ENCODE measurements around the gene GOLM1.
"Not testable (repeated sequence)": the region's sequence is repeated elsewhere in the genome, so short reads cannot be mapped to it uniquely, and the experiment has no call there.

The GOLM1 gene

DNA sequence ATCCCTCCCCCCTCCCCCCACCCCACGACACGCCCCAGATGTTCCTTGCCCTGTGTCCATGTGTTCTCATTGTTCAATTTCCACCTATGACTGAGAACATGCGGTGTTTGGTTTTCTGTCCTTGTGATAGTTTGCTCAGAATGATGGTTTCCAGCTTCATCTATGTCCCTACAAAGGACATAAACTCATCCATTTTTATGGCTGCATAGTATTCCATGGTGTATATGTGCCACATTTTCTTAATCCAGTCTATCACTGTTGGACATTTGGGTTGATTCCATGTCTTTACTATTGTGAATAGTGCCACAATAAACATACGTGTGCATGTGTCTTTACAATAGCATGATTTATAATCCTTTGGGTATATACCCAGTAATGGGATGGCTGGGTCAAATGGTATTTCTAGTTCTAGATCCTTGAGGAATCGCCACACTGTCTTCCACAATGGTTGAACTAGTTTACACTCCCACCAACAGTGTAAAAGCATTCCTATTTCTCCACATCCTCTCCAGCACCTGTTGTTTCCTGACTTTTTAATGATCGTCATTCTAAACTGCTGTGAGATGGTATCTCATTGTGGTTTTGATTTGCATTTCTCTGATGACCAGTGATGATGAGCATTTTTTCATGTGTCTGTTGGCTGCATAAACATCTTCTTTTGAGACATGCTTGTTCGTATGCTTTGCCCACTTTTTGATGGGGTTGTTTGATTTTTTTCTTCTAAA, 51.2 kb downstream of the GOLM1 start:
- DNase-seq (ENCODE audit: extremely low spot score, insufficient read length, low read depth); FAIRE-seq: not testable (repeated sequence)

DNA sequence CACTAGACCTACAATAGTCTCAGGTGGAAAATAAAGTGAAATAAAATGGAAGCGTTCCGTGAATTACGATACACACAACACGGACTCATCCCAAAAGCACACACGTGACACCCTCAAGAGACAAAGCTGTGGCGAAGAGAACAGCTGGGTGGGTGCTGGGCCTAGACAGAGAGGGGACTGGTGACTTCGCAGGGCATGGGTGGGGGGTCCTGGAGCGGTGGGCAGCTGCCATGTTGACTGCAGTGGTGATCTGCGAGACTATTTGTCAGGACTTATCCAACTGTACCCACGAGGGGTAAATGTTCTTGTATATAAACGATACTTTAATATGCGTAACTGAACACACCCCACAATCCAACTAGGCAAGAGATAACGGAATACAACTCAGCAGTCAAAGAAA, 52.0 kb downstream of the GOLM1 start:
- FAIRE-seq = no peak
- DNase-seq (ENCODE audit: extremely low spot score, insufficient read length, low read depth) = no peak

DNA sequence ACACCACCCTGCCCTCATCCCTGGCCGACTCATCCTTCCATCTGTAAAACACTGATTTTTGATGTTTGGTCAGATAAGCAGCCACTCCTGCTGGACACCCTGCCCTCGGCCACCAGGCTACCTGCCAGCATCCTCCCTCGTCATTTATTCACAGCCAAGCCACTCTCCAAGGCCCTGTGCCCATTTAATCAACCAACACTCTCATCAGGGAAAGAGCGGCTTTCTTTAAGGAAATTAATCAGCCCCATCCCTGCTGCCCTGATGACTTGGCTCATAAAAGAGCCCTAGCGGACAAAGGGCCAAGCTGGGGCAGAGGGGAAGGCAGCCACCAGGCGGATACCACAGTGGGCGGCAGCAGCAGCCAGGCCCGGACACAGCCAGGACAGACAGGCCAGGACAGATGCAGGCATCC, 52.4 kb downstream of the GOLM1 start:
- DNase-seq (ENCODE audit: extremely low spot score, insufficient read length, low read depth) (no peak), FAIRE-seq (no peak)

DNA sequence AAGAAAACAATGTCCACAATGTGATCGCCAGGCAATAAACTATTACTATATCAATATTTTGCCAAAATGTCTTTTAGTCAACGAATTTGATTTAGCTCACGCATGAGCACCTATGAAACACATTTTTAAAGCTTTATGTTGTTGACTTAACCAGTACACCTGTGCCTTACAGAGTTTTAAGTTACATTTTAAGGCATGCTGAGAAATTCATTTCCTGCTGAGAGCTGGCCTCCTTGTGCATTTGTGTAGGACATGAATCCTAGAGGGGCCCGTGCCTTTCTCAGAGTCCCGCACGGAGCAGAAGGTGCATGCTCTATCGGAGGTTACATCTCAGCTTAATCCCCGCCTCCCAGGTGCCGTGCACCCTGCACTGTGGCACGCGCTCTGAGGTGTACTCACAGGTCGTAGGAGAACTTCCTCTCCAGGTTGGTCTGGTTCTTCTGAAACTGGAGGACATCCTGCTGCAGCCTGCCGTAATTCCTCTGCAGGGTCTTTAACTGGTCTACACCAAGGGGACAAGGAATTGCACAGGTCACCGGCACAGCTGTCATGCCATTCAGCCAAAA, 53.2 kb downstream of the GOLM1 start:
- DNase-seq (ENCODE audit: extremely low spot score, insufficient read length, low read depth) (no peak), FAIRE-seq (no peak)

DNA sequence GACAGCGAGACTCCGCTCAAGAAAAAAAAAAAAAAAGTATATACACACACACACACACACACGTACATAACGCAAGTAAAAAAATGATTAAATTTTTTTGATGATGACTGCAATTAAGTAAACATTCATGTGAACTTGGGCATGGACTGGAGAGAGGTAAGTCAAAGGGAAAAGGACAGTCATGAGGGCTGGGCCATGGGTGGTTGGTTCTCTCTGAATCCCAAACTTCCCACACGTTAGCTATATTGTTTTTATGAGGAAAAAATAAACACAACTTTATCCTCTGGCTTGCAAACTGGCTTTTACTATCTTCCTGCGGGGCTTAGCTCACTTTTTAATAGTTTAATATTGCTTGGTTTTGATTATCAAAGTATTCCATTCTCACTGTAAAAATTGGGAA, 53.7 kb downstream of the GOLM1 start:
- DNase-seq (ENCODE audit: extremely low spot score, insufficient read length, low read depth) (no peak), FAIRE-seq (no peak)

DNA sequence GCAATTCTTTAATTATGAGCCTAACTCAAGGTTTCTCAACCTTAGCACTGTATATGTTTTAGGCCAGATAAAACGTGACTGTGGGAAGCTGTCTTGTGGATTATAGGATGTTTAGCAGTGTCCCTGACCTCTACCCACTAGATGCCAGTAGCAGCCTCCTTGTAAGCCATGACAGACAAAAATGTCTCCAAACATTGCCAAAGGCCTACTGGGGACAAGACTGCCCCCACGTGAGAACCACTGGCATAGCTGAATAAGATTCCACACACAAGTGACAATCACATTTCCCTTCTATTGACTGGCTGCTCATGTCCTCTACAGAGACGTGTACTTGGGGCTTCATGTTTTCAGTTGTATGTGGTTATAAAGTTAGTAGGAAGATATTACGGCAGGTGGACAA, 55.4 kb downstream of the GOLM1 start:
- FAIRE-seq (no peak), DNase-seq (ENCODE audit: extremely low spot score, insufficient read length, low read depth) (no peak)

DNA sequence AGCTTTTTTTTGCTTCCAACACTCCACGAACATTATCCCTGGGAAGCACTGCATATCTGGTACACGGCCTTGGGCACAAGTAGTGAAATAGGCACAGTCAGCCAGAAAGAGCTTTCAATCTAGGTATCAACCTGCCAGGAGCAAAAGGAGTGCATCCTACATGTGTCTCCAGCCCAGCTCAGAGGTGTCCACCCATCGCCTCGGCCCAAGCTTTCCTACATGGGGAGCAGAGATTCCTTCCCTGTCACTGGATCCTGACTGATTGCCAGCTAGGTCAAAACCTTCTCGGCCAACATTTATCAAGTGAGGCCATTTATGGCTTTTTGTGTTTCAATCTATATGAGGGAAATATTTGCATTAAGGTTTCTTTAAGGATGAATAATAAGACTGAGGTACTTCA, 55.8 kb downstream of the GOLM1 start:
- FAIRE-seq (no peak), DNase-seq (ENCODE audit: extremely low spot score, insufficient read length, low read depth) (no peak)

DNA sequence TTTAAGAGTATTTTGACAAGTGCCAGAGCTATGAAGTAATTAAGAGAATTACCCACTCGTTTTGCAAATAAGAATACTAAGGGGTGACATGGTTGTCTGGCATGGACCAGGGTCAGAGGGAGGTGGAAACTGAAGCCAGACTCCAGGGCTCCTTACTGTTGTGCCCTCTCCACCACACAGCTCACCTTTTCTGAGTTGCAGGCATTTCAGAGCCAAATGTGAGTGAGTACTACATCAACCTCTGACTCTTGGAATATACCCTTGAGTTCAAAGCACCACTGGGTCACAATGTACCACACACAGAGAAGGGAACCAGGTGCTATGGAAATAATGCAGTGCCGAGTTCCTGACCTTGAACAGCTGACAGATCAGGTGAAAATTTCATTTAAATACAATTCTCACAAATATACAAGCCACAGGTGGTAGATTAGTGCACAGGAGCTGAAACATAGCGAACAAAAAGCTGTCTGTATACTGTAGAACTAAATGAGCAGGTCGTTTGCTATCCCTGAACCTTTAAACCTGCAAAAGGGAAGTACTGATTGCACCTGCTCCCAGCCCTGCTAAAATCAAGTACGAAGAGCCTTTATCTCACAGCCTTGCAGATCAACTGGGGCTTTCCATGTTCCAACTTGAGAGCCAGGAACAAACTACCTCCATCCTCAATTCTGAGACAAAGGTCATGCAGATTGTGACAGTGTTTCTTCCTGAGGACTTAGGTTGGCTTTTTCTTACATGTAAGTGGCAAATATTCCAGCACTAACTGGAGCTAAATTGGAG, 57.0 kb downstream of the GOLM1 start:
- no peak for FAIRE-seq
- no peak for DNase-seq (ENCODE audit: extremely low spot score, insufficient read length, low read depth)

DNA sequence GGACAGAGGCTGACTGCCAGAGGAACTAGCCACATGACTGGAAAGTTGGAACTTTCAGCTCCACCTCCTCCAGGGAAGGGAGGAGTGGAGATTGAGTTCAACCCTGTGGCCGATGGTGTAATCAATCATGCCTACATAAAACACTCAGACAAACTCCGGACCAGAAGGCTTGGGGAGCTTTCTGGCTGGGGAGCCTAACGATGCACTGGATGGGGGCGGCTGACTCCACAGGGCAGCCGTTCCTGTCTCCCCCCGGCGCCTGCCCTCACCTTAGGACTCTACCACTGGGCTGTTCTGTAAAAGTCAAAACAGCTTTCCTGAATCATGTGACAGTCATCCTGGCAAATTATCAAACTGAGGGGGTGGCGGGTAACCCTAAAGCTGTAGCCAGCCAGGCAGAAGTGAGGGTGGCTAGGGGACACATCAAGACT, 58.0 kb downstream of the GOLM1 start:
- DNase-seq (ENCODE audit: extremely low spot score, insufficient read length, low read depth) = no peak
- FAIRE-seq = no peak

DNA sequence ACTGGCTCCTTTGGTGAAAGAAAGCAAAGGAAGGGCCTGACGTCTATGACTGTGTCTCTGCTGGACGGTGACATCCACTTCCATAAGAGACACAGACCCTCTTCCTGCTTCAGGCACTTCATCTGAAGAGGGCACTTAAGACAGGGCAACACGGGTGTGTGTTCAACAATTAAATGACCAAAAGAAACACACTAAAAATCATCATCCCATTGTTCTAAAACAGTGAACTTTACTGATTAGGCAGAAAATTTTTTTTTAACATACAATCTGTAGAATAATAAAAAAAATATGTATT, 58.5 kb downstream of the GOLM1 start:
- FAIRE-seq (no peak), DNase-seq (ENCODE audit: extremely low spot score, insufficient read length, low read depth) (no peak)

DNA sequence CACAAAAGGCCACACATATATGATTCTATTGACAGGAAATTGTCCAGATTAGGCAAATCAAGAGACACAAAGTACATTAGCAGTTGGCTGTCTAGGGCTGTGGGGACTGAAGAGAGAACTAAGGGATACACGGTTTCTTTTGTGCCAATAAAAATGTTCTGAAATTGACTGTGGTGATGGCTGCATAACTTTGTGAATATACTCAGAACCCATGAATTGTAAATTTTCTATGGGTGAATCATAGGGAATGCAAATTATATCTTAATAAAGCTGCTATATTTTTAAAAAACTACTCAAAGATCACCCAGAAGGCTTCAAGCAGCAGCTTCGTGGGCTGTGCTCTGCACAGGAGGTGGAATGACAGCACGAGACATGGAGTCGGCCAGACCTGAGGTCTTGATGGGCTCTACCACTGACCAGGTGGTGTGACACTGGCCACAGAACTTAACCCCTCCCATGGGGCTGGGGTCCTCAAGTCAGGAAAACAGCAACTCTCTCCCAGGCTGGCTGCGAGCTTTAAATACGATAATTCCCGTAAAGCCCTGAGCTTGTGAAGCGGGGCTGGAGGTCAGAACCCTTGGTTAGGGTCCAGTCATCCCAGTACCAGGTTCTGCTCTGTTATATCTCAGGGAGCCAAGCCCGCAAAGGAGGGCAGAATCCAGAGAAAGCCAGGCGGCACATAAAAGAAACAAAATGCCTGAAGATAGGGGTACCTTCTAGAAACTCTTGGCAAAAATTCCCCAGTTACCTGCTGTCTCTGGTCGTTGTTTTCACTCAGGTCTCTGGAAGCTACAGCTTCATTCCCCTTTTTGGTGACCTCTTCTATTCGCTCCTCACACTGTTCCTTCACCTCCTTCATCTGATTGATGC, 59.1 kb downstream of the GOLM1 start:
- FAIRE-seq (no peak), DNase-seq (ENCODE audit: extremely low spot score, insufficient read length, low read depth) (no peak)

DNA sequence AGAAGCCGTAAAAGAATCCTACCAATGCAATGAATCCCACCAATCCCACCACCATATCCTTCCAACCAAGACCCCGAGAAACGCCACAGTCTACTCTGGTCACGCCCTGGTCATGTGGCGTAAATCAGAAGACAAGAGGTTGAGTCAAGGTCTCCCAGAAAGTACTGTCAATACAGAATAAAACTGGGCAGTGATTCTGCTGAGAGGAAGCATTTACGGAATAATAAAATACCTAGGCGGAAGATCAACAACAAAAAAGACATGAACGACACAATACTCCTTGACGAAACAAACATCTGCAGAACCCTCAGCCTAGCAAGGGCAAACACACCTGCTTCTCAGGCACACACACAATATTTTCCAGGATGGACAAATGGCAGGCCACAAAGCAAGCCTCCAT, 62.8 kb downstream of the GOLM1 start:
- no peak for FAIRE-seq
- DNase-seq (ENCODE audit: extremely low spot score, insufficient read length, low read depth) = no peak

DNA sequence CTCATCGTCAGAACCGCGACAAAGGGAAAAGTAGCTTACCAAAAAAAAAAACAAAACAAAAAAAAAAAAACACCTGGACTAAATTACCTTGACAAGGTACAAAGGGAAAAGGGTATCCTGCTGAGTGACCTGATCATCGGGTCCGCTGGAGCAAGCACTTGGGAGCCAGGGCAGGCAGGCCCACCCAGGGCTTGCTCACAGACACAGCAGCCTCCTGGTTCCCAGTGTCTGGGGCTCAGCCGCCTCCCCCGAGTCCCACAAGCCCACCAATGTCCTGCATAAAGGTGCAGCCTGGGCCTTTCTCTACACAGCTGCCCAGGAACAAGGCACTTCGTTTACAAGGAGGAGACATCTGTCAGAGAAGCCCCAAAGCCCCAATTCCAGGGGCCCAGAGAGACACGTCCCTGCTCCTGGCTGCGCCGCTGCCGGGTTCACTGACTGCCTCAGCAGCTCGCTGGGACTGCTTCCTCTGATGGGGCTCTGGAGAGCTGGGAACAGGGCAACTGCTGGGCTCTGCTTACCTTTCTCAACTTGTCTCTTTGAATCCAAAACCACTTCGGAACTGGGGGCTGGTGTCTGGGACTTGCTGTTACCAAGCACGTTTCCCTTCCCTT, 63.4 kb downstream of the GOLM1 start:
- DNase-seq (ENCODE audit: extremely low spot score, insufficient read length, low read depth) = no peak
- FAIRE-seq = no peak

DNA sequence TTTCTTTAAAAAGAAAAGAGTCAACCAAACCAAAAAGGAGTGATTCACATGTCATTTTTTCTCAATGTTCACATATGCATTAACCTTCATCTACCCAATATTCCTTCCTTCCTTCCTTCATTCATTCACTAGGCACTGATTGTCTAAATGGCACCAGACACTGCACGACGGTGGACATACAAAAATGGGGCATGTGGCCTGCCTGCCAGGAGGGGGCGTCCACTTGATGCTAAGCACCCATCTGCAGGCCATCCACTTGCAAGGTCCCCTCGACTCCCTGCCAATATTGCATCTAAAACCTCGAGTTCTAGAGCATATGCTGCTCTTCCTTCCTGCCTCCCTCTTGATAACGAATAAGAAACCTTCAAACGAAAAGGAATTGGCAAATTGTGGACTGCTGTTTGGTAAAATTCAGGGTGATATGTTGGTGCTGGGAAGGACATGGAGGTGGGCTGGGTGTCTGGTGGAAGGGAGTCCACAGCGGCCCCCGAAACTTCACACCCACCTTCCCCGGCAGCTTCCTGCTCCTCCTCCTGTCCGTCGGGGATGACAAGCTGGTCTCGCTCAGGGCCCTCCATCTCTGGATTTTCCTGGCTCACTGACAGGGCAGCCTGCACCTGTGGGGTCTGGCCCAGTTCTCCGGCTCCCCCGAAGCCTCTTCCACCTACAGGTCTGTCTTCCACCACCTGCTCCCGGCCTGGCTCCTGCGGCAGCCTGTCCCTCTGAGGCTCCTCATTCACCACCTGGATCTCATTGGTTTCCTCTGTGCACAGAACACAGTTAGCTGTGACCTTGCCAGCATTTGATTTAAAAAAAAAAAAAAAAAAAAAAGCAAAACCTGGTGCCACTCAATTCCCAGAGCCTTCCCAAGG, 64.3 kb downstream of the GOLM1 start:
- DNase-seq (ENCODE audit: extremely low spot score, insufficient read length, low read depth) (no peak), FAIRE-seq (no peak)

DNA sequence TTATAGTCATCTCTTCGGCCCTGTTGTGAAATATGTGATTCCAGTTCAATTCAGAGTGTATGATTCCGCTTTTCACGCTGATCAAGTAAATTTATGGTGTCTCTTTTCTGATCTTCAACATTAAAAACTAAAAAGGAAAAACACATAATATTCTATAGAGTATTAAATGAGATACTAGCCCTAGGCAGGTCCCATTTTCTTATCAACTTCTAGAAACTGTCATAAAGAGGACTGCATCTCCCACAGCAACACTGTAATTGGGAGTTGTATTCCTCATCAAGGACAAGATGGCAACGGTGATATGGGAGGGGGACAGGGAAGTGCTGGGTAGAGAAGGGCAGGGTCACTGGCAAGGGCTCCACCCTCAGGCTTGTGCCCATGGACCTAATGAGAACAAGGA, 71.6 kb downstream of the GOLM1 start:
- no peak for FAIRE-seq
- no peak for DNase-seq (ENCODE audit: extremely low spot score, insufficient read length, low read depth)

DNA sequence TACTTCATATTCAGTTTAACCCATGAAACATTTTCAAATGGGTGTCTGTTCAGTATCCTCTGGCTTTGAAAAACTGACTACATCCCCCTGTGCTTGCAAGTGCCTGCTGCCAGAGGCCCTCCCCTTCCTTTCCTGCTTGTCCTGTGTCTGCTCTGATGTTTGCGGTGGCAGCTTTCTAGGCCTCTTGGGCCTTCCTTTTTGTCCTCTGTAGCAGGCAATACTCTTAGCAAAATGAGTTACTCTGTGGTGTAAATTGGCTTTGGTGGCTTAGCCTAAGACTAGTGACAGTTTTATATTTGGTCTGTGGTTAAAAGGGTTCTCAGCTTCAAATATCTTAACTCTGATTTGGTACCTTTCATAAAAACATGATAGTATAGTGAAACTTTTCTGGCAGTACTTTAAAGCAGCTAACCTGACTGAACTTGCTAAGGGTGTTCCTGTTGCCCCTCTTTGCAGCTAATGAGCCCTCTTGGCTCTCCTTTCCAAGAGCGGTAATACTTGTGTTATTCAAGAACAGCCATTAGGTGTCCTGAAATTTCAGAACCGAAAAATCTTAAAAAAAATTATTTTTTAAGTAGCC, 76.6 kb downstream of the GOLM1 start:
- no peak for FAIRE-seq
- no peak for DNase-seq (ENCODE audit: extremely low spot score, insufficient read length, low read depth)

DNA sequence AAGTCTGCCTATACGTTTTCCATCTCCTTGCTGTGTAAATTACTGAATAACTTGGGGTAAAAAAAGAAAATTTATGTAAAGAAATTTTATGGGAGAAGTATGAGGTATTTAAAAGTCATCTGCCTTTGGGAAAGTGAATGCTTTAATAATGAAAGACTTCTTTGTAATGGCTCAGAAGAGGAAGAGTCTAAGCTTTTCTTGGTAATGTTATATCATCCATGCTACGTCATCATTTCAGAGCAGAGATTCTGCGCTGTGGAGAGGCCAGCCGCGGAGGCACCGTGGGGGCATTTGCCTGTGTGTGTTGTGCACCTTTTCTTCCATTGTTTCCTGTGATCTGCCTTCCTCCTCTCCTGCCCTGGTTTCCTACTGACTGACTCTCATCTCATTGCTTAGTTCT, 78.2 kb downstream of the GOLM1 start:
- FAIRE-seq (no peak), DNase-seq (ENCODE audit: extremely low spot score, insufficient read length, low read depth) (no peak)

DNA sequence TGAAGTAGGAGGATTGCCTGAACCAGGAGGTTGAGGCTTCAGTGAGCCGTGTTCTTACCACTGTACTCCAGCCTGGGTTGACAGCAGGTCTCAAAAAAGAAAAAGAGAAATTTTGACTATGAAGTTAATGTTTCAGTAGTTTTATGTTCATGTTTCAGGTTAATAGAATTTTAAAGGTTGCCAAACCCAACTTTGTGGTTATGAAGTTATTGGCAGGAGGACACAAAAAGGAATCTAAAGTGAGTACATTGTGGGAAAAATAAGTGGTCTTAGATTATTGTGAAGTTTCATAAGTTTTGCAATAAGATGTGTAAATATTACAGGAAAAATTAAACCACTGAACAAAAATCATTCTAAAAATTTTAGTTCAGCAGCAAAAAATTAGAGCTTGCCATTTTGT, 78.6 kb downstream of the GOLM1 start:
- no peak for FAIRE-seq
- DNase-seq (ENCODE audit: extremely low spot score, insufficient read length, low read depth) = no peak

DNA sequence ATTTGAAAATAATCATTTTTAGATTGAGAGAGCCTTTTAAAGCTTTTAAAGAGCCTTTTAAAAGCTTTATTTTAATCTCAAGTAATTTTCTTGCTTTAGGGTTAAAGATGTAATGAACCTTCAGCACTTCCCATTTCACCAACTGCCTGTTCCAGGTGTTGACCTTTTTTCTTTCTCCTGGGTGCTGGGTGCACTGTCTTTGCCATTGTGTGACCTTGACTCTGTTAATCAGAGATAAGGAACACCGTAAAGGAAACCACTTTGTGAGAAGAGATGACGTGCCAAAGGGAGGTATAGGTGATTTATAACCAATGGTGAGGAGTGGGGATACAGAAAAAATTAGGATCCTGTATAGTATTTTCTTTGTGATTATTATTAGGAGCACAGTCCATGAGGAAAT, 90.2 kb downstream of the GOLM1 start:
- no peak for DNase-seq (ENCODE audit: extremely low spot score, insufficient read length, low read depth)
- FAIRE-seq = no peak
